ENCODE results near the gene OS9. TPM values are rescaled to one million over a fixed set of nuclear protein-coding genes. Genes with fewer than 3 reads are reported as not detected.
A peak's percentile ranks its signal among the peaks of the same experiment; 100 is the strongest.

Gene OS9
- polyA plus RNA-seq, 2 donors = 106 to 120 TPM

DNA sequence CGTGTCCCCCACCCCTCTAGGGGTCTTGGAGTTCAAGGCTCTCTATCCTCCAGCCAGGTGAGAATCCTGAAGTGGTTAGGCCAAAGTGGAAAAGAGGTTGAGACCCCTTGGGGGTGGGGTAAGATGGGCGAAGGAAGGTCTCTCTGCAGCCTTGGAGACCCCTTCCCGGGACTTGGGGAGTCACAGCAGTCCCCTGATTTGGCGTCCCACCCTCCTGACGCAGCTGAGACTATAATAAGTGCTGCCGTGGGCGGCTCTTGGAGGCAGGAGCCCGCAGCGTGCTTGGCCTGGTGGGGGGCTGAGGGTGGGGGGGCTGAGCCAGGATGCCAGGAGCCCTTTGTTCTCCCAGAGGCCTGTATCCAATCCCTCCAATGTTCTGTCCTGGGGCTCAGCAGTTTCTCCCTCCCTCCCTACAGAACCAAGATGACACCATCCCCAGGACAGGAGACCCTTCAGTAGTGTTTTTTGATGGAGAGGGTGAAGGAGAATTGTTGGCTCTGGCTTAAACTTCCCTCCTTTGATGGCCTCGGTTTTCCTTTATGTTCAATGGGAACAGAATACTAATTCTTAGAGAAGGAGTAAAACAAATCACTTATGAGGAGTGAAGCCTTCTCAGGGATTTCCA, 46.1 kb downstream of the OS9 start:
- H3K9me3 ChIP-seq (ENCODE audit: control insufficient read depth in 2 of 2, insufficient read depth in 1 of 2, low read depth in 1 of 2, low read length in 1 of 2) = no peaks in the 10 kb centered on the region
- H3K36me3 ChIP-seq (ENCODE audit: control insufficient read depth in 2 of 2, insufficient read depth in 2 of 2, low read length in 1 of 2) = peaks cover 0 to 2% of the 10 kb centered on the region in 2 donors
- H3K4me1 ChIP-seq (ENCODE audit: control insufficient read depth in 2 of 2, insufficient read depth in 2 of 2, low read length in 1 of 2) = peaks cover 7 to 9% of the 10 kb centered on the region in 2 donors
- H3K27ac ChIP-seq (ENCODE audit: low read depth in 2 of 2, low read length in 1 of 2) = no peak overlapping the region
- no peak overlapping the region for H3K4me3 ChIP-seq (ENCODE audit: low read depth in 1 of 2, low read length in 2 of 2)
- WGBS, 2 donors = 32 to 45% methylated on average over 10 of the region's 10 CpGs
- peaks cover 0 to 29% of the 10 kb centered on the region in 2 donors for H3K27me3 ChIP-seq (ENCODE audit: control insufficient read depth in 1 of 2, insufficient read depth in 2 of 2, low read length in 2 of 2)

DNA sequence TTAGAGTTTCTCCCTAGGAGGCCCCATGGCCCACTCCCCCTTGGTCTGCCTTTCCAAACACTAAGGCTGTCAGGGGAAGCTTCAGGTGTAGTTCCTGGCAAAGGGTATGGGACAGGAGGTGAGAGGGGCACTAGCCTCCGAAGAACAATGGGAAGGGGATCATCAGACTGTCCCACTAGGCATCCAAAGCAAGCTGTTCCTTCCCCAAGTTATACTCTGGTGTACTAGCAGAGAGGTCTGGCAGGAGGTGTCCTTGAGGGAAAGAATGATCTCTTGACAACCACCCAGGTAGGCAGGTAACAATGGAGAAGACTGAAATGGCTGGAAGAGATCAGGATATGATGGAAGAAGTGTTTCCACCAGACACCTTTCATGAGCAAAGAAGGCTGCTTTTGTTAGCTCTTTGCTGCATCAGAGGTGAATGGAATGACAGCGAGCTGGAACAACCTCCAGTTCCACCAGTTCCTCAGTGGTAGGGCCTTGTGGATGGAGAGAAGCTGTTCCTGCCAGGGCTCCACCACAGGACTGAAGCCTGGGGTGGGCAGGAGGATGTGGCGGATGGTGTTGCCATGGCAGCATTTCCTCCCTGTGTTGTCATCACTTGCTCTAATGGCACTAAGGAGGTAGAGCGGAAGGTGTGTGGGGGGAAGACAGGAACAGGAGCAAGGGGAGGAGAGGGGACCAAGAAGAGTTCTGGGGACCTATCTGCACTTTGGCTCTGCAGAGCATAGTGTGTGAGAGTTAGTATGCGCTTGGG, 46.9 kb downstream of the OS9 start:
- peaks cover 0 to 28% of the 10 kb centered on the region in 2 donors for H3K27me3 ChIP-seq (ENCODE audit: control insufficient read depth in 1 of 2, insufficient read depth in 2 of 2, low read length in 2 of 2)
- peaks cover 7 to 14% of the 10 kb centered on the region in 2 donors for H3K4me1 ChIP-seq (ENCODE audit: control insufficient read depth in 2 of 2, insufficient read depth in 2 of 2, low read length in 1 of 2)
- H3K4me3 ChIP-seq (ENCODE audit: low read depth in 1 of 2, low read length in 2 of 2) = peak overlapping the region in 1 of 2 donors; percentile 3
- 63 to 67% methylated on average over 5 of the region's 5 CpGs for WGBS, 2 donors
- H3K27ac ChIP-seq (ENCODE audit: low read depth in 2 of 2, low read length in 1 of 2) = peak overlapping the region in 1 of 2 donors; percentile 22
- H3K9me3 ChIP-seq (ENCODE audit: control insufficient read depth in 2 of 2, insufficient read depth in 1 of 2, low read depth in 1 of 2, low read length in 1 of 2) = no peaks in the 10 kb centered on the region
- H3K36me3 ChIP-seq (ENCODE audit: control insufficient read depth in 2 of 2, insufficient read depth in 2 of 2, low read length in 1 of 2) = peaks cover 0 to 2% of the 10 kb centered on the region in 2 donors

DNA sequence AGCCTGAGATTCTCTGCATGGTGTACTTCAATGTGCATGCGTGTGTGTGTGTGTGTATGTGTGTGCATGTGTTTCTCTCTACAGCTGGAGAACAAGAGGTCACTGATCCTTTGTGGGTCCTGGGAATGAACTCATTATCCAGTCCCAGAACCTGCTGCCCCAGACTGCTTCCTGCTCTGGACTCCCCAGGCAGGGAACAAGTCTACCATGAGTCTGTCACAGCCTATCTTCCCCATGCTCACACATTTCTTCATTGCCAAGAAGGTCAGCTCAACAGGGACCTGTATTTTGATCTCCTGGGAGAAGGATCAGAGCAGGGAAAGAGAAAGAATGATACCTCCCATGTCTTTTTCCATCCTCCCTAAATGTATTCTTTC, 47.5 kb downstream of the OS9 start:
- Histone ChIP-seq H3K36me3 (ENCODE audit: control insufficient read depth in 2 of 2, insufficient read depth in 2 of 2, low read length in 1 of 2) (peaks cover 0 to 2% of the 10 kb centered on the region in 2 donors), H3K9me3 (ENCODE audit: control insufficient read depth in 2 of 2, insufficient read depth in 1 of 2, low read depth in 1 of 2, low read length in 1 of 2) (no peaks in the 10 kb centered on the region), H3K27me3 (ENCODE audit: control insufficient read depth in 1 of 2, insufficient read depth in 2 of 2, low read length in 2 of 2) (peaks cover 0 to 25% of the 10 kb centered on the region in 2 donors), H3K27ac (ENCODE audit: low read depth in 2 of 2, low read length in 1 of 2) (peak overlapping the region in 1 of 2 donors; percentile 22), H3K4me3 (ENCODE audit: low read depth in 1 of 2, low read length in 2 of 2) (peak overlapping the region; percentile 1 to 3), H3K4me1 (ENCODE audit: control insufficient read depth in 2 of 2, insufficient read depth in 2 of 2, low read length in 1 of 2) (peaks cover 7 to 13% of the 10 kb centered on the region in 2 donors)
- WGBS, 2 donors = 54 to 67% methylated on average over 1 of the region's 1 CpG

DNA sequence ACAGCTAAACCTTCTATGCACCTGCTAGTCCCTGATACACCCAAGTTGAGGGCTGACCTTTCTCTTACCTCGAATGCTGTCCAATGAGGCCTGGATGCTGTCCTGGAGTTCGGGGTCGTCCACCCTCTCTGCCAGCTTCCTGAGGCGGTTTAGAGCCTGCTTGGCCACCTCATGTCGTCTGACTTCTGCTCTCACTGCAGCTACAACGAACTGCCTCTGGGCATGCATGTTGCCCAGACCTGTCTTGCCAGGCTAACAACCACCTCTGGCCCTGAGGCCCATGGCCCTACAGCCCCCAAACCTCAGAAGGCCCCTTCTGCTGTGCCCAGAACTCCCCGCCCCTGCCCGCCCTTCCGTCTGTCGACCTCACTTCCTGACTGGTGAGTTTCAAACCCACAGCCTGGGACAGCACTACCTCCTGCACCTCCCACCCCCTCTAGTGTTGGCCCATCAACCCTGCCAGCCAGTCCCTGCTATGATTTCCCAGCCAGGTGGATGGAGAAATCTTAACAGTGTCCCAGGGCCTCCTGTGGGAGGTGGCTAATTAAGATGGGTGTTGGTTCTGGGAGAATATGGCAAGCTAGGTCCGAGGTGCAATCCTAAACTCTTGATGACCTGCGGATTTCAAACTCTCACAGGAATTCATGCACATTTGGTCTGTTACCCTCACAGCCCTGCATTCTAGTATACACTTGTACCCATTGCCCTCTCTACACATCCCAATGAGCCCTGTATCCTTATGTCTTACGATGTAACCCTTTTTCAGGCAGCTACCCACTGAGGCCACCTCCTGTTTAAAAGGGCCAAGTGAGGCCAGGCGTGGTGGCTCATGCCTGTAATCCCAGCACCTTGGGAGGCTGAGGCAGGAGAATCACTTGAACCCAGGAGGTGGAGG, 48.2 kb downstream of the OS9 start:
- peaks cover 7 to 13% of the 10 kb centered on the region in 2 donors for H3K4me1 ChIP-seq (ENCODE audit: control insufficient read depth in 2 of 2, insufficient read depth in 2 of 2, low read length in 1 of 2)
- peaks cover 0 to 22% of the 10 kb centered on the region in 2 donors for H3K27me3 ChIP-seq (ENCODE audit: control insufficient read depth in 1 of 2, insufficient read depth in 2 of 2, low read length in 2 of 2)
- peak overlapping the region in 1 of 2 donors; percentile 6 for H3K27ac ChIP-seq (ENCODE audit: low read depth in 2 of 2, low read length in 1 of 2)

DNA sequence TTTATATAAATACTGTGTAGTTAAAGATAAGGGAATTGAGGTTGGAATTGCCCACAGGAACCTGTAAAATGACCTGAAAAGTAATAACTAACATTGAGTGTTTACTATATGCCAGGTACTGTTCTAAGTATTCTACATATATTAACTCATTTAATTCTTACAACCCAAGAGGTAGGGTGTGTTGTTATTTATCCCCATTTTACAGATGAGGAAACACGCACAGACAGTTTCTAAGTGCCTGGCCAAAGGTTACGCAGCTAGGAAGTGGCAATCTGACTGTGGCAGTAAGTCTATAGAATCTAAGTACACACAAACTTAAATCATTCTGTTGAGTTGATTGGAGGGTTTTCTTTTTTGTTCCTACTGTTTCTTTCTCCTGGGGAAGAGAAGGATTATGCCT, 49.8 kb downstream of the OS9 start:
- WGBS, 2 donors = 89 to 90% methylated on average over 2 of the region's 2 CpGs
- H3K4me1 ChIP-seq (ENCODE audit: control insufficient read depth in 2 of 2, insufficient read depth in 2 of 2, low read length in 1 of 2) = peaks cover 0 to 9% of the 10 kb centered on the region in 2 donors
- H3K36me3 ChIP-seq (ENCODE audit: control insufficient read depth in 2 of 2, insufficient read depth in 2 of 2, low read length in 1 of 2) = peaks cover 0 to 3% of the 10 kb centered on the region in 2 donors
- peaks cover 0 to 9% of the 10 kb centered on the region in 2 donors for H3K27me3 ChIP-seq (ENCODE audit: control insufficient read depth in 1 of 2, insufficient read depth in 2 of 2, low read length in 2 of 2)
- H3K27ac ChIP-seq (ENCODE audit: low read depth in 2 of 2, low read length in 1 of 2) = no peak overlapping the region
- no peaks in the 10 kb centered on the region for H3K9me3 ChIP-seq (ENCODE audit: control insufficient read depth in 2 of 2, insufficient read depth in 1 of 2, low read depth in 1 of 2, low read length in 1 of 2)
- H3K4me3 ChIP-seq (ENCODE audit: low read depth in 1 of 2, low read length in 2 of 2) = peak overlapping the region in 1 of 2 donors; percentile 95

More for the DNA sequence above, 48.2 kb downstream of the OS9 start:
- Histone ChIP-seq H3K36me3 (ENCODE audit: control insufficient read depth in 2 of 2, insufficient read depth in 2 of 2, low read length in 1 of 2) (peaks cover 0 to 2% of the 10 kb centered on the region in 2 donors), H3K4me3 (ENCODE audit: low read depth in 1 of 2, low read length in 2 of 2) (peak overlapping the region; percentile 1 to 30), H3K9me3 (ENCODE audit: control insufficient read depth in 2 of 2, insufficient read depth in 1 of 2, low read depth in 1 of 2, low read length in 1 of 2) (no peaks in the 10 kb centered on the region)
- 42 to 47% methylated on average over 14 of the region's 14 CpGs for WGBS, 2 donors

DNA sequence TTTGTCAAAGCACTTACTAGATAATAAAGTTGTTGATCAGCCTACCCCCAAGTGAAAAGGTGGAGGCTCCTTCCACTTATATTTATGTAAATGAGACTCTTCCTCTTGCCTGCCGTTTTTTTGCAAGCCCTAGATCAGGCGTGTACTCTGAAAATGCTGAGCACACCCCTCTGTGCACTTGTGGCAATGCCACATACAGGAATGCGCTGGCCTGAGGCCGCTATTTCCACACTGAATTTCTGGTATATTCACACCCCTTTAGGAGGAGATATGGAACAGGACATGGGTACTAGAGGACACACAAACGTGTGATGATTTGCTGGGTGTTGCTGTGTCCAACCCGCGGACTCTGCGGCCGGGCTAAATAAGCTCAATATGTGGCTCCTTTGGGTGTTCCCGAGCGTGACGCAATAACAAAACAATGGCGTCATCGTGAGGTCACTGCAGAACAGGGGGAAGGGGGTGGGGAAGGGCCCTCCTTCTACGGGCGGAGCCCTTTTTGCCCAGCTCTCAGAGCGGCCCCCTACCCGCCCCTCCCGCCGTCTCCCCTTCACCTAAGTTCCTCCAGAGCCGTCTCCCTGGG, 50.4 kb downstream of the OS9 start:
- Histone ChIP-seq H3K4me1 (ENCODE audit: control insufficient read depth in 2 of 2, insufficient read depth in 2 of 2, low read length in 1 of 2) (peaks cover 0 to 9% of the 10 kb centered on the region in 2 donors), H3K27ac (ENCODE audit: low read depth in 2 of 2, low read length in 1 of 2) (peak overlapping the region; percentile 87 to 93), H3K27me3 (ENCODE audit: control insufficient read depth in 1 of 2, insufficient read depth in 2 of 2, low read length in 2 of 2) (peaks cover 0 to 7% of the 10 kb centered on the region in 2 donors), H3K36me3 (ENCODE audit: control insufficient read depth in 2 of 2, insufficient read depth in 2 of 2, low read length in 1 of 2) (peaks cover 0 to 7% of the 10 kb centered on the region in 2 donors), H3K4me3 (ENCODE audit: low read depth in 1 of 2, low read length in 2 of 2) (peak overlapping the region; percentile 44 to 95), H3K9me3 (ENCODE audit: control insufficient read depth in 2 of 2, insufficient read depth in 1 of 2, low read depth in 1 of 2, low read length in 1 of 2) (no peaks in the 10 kb centered on the region)
- 10 to 11% methylated on average over 21 of the region's 21 CpGs for WGBS, 2 donors

DNA sequence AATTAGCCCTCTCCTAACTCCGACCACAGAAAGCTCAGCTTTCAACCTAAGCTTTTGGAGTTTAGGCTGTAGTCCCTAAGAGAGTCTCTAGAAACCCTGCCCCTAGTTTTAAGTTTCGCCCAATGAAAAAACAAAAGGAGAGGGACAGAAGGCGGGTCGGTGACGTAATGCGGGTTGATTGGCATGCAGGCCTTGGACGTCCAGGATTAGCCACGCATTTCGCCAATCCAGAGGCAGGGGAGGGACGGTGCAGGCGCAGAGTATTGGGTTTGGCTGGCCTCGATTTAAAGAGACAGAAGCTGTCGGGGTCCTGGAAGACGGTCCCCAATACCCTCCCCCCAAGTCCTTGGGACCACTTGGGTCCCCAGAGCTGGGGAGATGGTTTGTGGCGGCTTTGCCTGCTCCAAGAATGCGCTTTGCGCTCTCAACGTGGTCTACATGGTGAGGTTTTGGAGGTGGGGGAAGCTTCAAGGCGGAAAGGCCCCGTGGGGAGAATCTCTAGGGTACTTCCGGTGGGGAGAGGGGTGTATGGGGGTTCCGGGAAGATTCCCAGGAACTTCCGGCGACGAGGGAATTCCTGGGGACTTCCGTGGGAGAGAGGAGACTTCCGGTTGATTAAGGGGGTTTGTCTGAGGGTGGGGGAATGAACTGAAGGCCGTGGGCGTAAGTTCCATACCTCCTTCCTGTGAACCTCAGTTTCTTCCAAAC, 51.0 kb downstream of the OS9 start, which contains the start of gene TSPAN31:
Gene TSPAN31 (plus strand): TSS at position 263 of the 708 bp plus-strand sequence. CDS start 116 bp downstream, at position 379.
- 1 to 2% methylated on average over 29 of the region's 29 CpGs for WGBS, 2 donors
- Histone ChIP-seq H3K27ac (ENCODE audit: low read depth in 2 of 2, low read length in 1 of 2) (peak within 1 kb of the TSS; percentile 92 to 99), H3K9me3 (ENCODE audit: control insufficient read depth in 2 of 2, insufficient read depth in 1 of 2, low read depth in 1 of 2, low read length in 1 of 2) (no peaks in the 10 kb centered on the region), H3K27me3 (ENCODE audit: control insufficient read depth in 1 of 2, insufficient read depth in 2 of 2, low read length in 2 of 2) (peaks cover 0 to under 1% of the 10 kb centered on the region in 2 donors), H3K36me3 (ENCODE audit: control insufficient read depth in 2 of 2, insufficient read depth in 2 of 2, low read length in 1 of 2) (peaks cover 0 to 7% of the 10 kb centered on the region in 2 donors), H3K4me3 (ENCODE audit: low read depth in 1 of 2, low read length in 2 of 2) (peak within 1 kb of the TSS; percentile 71 to 95), H3K4me1 (ENCODE audit: control insufficient read depth in 2 of 2, insufficient read depth in 2 of 2, low read length in 1 of 2) (peaks cover 0 to 9% of the 10 kb centered on the region in 2 donors)

DNA sequence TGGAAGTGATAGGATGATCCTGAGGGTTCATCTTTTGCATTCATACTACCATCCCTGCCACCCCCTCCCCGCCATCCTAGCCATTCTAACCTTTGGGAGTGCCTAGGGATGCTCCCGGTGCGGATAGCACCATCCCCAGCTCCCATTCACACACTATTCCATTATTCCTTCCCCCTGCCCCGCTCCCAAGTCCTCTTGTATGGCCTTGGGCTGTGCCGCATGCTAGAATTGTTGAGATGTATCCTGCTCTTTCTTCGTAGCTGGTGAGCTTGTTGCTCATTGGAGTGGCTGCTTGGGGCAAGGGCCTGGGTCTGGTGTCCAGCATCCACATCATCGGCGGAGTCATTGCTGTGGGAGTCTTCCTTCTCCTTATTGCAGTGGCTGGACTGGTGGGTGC, 51.6 kb downstream of the OS9 start:
- Histone ChIP-seq H3K4me3 (ENCODE audit: low read depth in 1 of 2, low read length in 2 of 2) (peak overlapping the region; percentile 71 to 95), H3K4me1 (ENCODE audit: control insufficient read depth in 2 of 2, insufficient read depth in 2 of 2, low read length in 1 of 2) (peaks cover 0 to 9% of the 10 kb centered on the region in 2 donors)
- WGBS, 2 donors = 37 to 46% methylated on average over 8 of the region's 8 CpGs

More for the DNA sequence above, 51.6 kb downstream of the OS9 start:
- H3K36me3 ChIP-seq (ENCODE audit: control insufficient read depth in 2 of 2, insufficient read depth in 2 of 2, low read length in 1 of 2) = peaks cover 0 to 7% of the 10 kb centered on the region in 2 donors
- no peaks in the 10 kb centered on the region for H3K27me3 ChIP-seq (ENCODE audit: control insufficient read depth in 1 of 2, insufficient read depth in 2 of 2, low read length in 2 of 2)
- peak overlapping the region; percentile 92 to 99 for H3K27ac ChIP-seq (ENCODE audit: low read depth in 2 of 2, low read length in 1 of 2)
- H3K9me3 ChIP-seq (ENCODE audit: control insufficient read depth in 2 of 2, insufficient read depth in 1 of 2, low read depth in 1 of 2, low read length in 1 of 2) = no peaks in the 10 kb centered on the region

All from esophagus (tissue), 2 donors.